GM12878 (cell line): ENCODE data around the gene EPGN. TPM values are rescaled to one million over a fixed set of nuclear protein-coding genes. Genes with fewer than 3 reads are reported as not detected.

ENCODE experiments used
- ATAC-seq: fragments of 200-7000 bp; cut with Tn5 transposase; 3 replicates; pipeline ENCODE4 v1.9.1; 2020; ENCODE audit warnings: mild to moderate bottlenecking, moderate library complexity
- BruUV-seq: library from RNA; stranded (reverse); fragments of 400-500 nt; replicated peaks from 2 replicates; lab custom pipeline; 2021; lab: Mats Ljungman, UMichigan
- CTCF ChIA-PET: fragments of 300-600 bp; sonication (Branson Sonifier 250); formaldehyde crosslinking; extraction: SDS; loops from one replicate; lab custom pipeline; 2021; ENCODE audit warnings: inconsistent platforms; lab: Yijun Ruan, JAX
- POLR2A ChIA-PET: fragments of 350-600 bp; formaldehyde crosslinking; extraction: SDS; loops from one replicate; lab custom pipeline; 2021; ENCODE audit warnings: inconsistent platforms; lab: Charles Lee
- RAD21 ChIA-PET: fragments of 300-600 bp; sonication (Branson Sonifier 250); formaldehyde crosslinking; loops from one replicate; lab custom pipeline; 2023; ENCODE audit warnings: antibody characterized with exemption; ENCODE audit not compliant: unreplicated experiment; lab: Charles Lee
- SMC1A ChIA-PET: fragments of 300-600 bp; sonication (Branson Sonifier 250); formaldehyde crosslinking; loops from one replicate; lab custom pipeline; 2023; ENCODE audit not compliant: unreplicated experiment, uncharacterized antibody; lab: Charles Lee
- DNase-seq: peaks from one replicate; pipeline ENCODE4 v3.0.0-alpha.2; 2011; ENCODE audit warnings: low read depth, low spot score
- FAIRE-seq: peaks from 3 replicates; lab custom pipeline; 2011; peaks lifted over from hg19 to GRCh38; lab: Jason Lieb, UNC
- H2AFZ ChIP-seq: 2 replicates; pipeline ENCODE4 v1.6.0; 2011; ENCODE audit warnings: low read depth, low read length, control low read depth; ENCODE audit not compliant: control insufficient read depth
- H3K27ac ChIP-seq: 2 replicates; pipeline ENCODE4 v1.5.1; 2011; ENCODE audit warnings: control low read depth; ENCODE audit not compliant: control insufficient read depth, insufficient read depth
- H3K27me3 ChIP-seq, 2 experiments: replicated peaks in 1 of 2; 2 replicates each; pipeline versions ENCODE4 v1.6.0 to v1.6.1; 2011; ENCODE audit warnings: low read length in 1 of 2; ENCODE audit not compliant: control insufficient read depth in 2 of 2, insufficient read depth in 2 of 2
- H3K36me3 ChIP-seq, 2 experiments: 2 replicates each; pipeline ENCODE4 v1.5.1; 2011; ENCODE audit warnings: low read length in 1 of 2; ENCODE audit not compliant: control insufficient read depth in 2 of 2, insufficient read depth in 2 of 2
- H3K4me1 ChIP-seq: 2 replicates; pipeline ENCODE4 v1.6.1; 2011; ENCODE audit warnings: mild to moderate bottlenecking, low read length, moderate library complexity, mixed read lengths; ENCODE audit not compliant: control insufficient read depth, insufficient read depth
- H3K4me2 ChIP-seq: 2 replicates; pipeline ENCODE4 v1.6.0; 2011; ENCODE audit warnings: control low read depth; ENCODE audit not compliant: control insufficient read depth, insufficient read depth
- H3K4me3 ChIP-seq: fragments of 200-600 bp; sonication (generic); 2 replicates; pipeline ENCODE4 v1.5.1; 2016
- H3K79me2 ChIP-seq: 2 replicates; pipeline ENCODE4 v1.6.0; 2011; ENCODE audit warnings: low read length; ENCODE audit not compliant: control insufficient read depth, insufficient read depth
- H3K9ac ChIP-seq: 2 replicates; pipeline ENCODE4 v1.8.0; 2011; ENCODE audit warnings: low read length, control low read depth, mixed read lengths; ENCODE audit not compliant: control insufficient read depth, insufficient read depth
- H3K9me3 ChIP-seq: replicated peaks from 3 replicates; pipeline ENCODE4 v1.5.1; 2011; ENCODE audit warnings: mild to moderate bottlenecking, low read length; ENCODE audit not compliant: control insufficient read depth, insufficient read depth
- H4K20me1 ChIP-seq: 2 replicates; pipeline ENCODE4 v1.6.0; 2011; ENCODE audit not compliant: control insufficient read depth, insufficient read depth
- ATF2 ChIP-seq: IDR thresholded peaks from 2 replicates; pipeline ENCODE4 v1.6.1; 2012; ENCODE audit warnings: low read length, inconsistent platforms
- BRCA1 ChIP-seq: IDR thresholded peaks from 2 replicates; pipeline ENCODE4 v1.6.1; 2011; ENCODE audit warnings: low read depth, low read length, improper control_type of control experiment
- FOXM1 ChIP-seq: IDR thresholded peaks from 2 replicates; pipeline ENCODE4 v1.6.1; 2012; ENCODE audit warnings: low read depth, mild to moderate bottlenecking, inconsistent platforms, low read length, moderate library complexity
- GABPA ChIP-seq: IDR thresholded peaks from 2 replicates; pipeline ENCODE4 v1.6.1; 2014; ENCODE audit warnings: antibody characterized with exemption, low read depth, mild to moderate bottlenecking, inconsistent platforms
- NR2F1 ChIP-seq: fragments of 450-650 bp; conservative IDR thresholded peaks from 2 replicates; pipeline ENCODE4 v1.6.1; 2017; ENCODE audit warnings: mild to moderate bottlenecking
- PKNOX1 ChIP-seq: fragments of 450-650 bp; IDR thresholded peaks from 2 replicates; pipeline ENCODE4 v1.6.1; 2016; ENCODE audit warnings: mild to moderate bottlenecking
- POLR2AphosphoS5 ChIP-seq: IDR thresholded peaks from 2 replicates; pipeline ENCODE4 v1.6.1; 2011; ENCODE audit warnings: mild to moderate bottlenecking, low read length, inconsistent platforms
- RCOR1 ChIP-seq: conservative IDR thresholded peaks from 2 replicates; pipeline ENCODE4 v1.6.1; 2012; ENCODE audit warnings: low read depth, low read length, improper control_type of control experiment
- SMAD5 ChIP-seq: IDR thresholded peaks from 2 replicates; pipeline ENCODE4 v1.6.1; 2016; ENCODE audit warnings: antibody characterized with exemption, low read depth
- SREBF1 ChIP-seq: IDR thresholded peaks from 2 replicates; pipeline ENCODE4 v1.6.1; 2012; ENCODE audit warnings: mild to moderate bottlenecking, low read length
- USF1 ChIP-seq: IDR thresholded peaks from 2 replicates; pipeline ENCODE4 v1.6.1; 2011; ENCODE audit warnings: borderline replicate concordance, low read depth, mild to moderate bottlenecking, moderate library complexity, mixed read lengths, low read length; ENCODE audit not compliant: insufficient read depth; ENCODE audit errors: extremely low read length
- USF2 ChIP-seq: IDR thresholded peaks from 2 replicates; pipeline ENCODE4 v1.6.1; 2011; ENCODE audit warnings: low read depth, low read length, improper control_type of control experiment, borderline replicate concordance
- ZNF24 ChIP-seq: fragments of 450-650 bp; IDR thresholded peaks from 2 replicates; pipeline ENCODE4 v1.6.1; 2017; ENCODE audit warnings: antibody characterized with exemption, mild to moderate bottlenecking
- ZNF622 ChIP-seq: fragments of 450-650 bp; IDR thresholded peaks from 2 replicates; pipeline ENCODE4 v1.6.1; 2017; ENCODE audit warnings: mild to moderate bottlenecking, inconsistent platforms
- WGBS: methylation state at CpG from one replicate; pipeline ENCODE4 v1.1.6; 2016; ENCODE audit warnings: low lambda C conversion rate; ENCODE audit not compliant: insufficient replicate concordance, insufficient coverage; ENCODE audit errors: missing lambda C conversion rate; 5-methylcytosine and 5-hydroxymethylcytosine counted together
- in situ Hi-C: fragments of 300-500 bp; cut with MboI; formaldehyde crosslinking; loops from 9 replicates; pipeline ENCODE4 v1.14.3; 2018; ENCODE audit warnings: mixed read lengths
- intact Hi-C: fragments of 100-400 bp; cut with micrococcal nuclease; formaldehyde crosslinking; loops from one replicate; pipeline ENCODE4 v1.14.2; 2022; ENCODE audit not compliant: unreplicated experiment
- polyA plus RNA-seq, 11 experiments: library from polyadenylated mRNA; depleted of rRNA in 4 of 11; unstranded in 6 of 11; stranded (reverse) in 5 of 11; fragments of >200 nt; fragmentation: Nextera tagmentation in 4 of 11; fragmentation: Illumina TruSeq in 1 of 11; extraction: Ambion mirVana in 4 of 11; extraction: Trizol in 1 of 11; gene quantifications; 1 replicate in 1 of 11; 2 replicates in 10 of 11; pipeline versions ENCODE4 v1.2.1 to v1.2.3, GENCODE V29; 2011 to 2016; ENCODE audit warnings: inconsistent platforms in 2 of 11, missing spikeins in 2 of 11, low read depth in 1 of 11
- total RNA-seq, 4 experiments: library from RNA; depleted of rRNA in 3 of 4; stranded (reverse); fragments of >200 nt in 3 of 4; fragmentation: Illumina TruSeq in 1 of 4; extraction: Trizol in 1 of 4; gene quantifications; 2 replicates each; pipeline versions ENCODE4 v1.2.1 to v1.2.3, GENCODE V29; 2013 to 2021

Gene EPGN
- total and polyA plus RNA-seq, 10 of the 15 experiments (the other 5 are each of a cell fraction or from before 2014, with no cell fraction given): 0.06 to 0.54 (median 0.28) TPM; not detected in 6

- TF ChIP-seq ZNF24 (no peak), PKNOX1 (no peak), BRCA1 (no peak), ZNF622 (no peak), USF2 (no peak), POLR2AphosphoS5 (no peak), RCOR1 (no peak)
Measured at GRCh38 chr4:74308215-74308614, at the start of gene EPGN (continued).

GRCh38 chr4:74258963-74259362 lies 49.3 kb upstream of the EPGN start:
- Histone ChIP-seq H3K9ac (no peak overlapping the region), H3K9me3 (no peaks in the 10 kb centered on the region; the same call in 2 of the 3 replicates), H3K4me1 (no peaks in the 10 kb centered on the region), H3K79me2 (no peaks in the 10 kb centered on the region), H3K36me3 (no peaks in the 10 kb centered on the region), H3K4me2 (no peak overlapping the region), H3K27ac (no peak overlapping the region), H4K20me1 (no peaks in the 10 kb centered on the region), H3K4me3 (no peak overlapping the region), H3K27me3 (no peaks in the 10 kb centered on the region), H2AFZ (no peak overlapping the region)
- in situ Hi-C loops: no loop called here
- DNase-seq (no peak), FAIRE-seq (no peak), ATAC-seq (no peak)
- intact Hi-C loops: no loop called here
- ChIA-PET CTCF (no interaction called here), SMC1A (no interaction called here), RAD21 (no interaction called here), POLR2A (no interaction called here)
- BruUV-seq: no TSS peak
- TF ChIP-seq FOXM1 (no peak), SMAD5 (no peak), USF1 (no peak), SREBF1 (no peak), NR2F1 (no peak), GABPA (no peak), ATF2 (no peak)
- 47% methylated on average over 1 of the region's 1 CpG for WGBS
